ENCODE measurements around the gene SYT1.

Gene SYT1

DNA sequence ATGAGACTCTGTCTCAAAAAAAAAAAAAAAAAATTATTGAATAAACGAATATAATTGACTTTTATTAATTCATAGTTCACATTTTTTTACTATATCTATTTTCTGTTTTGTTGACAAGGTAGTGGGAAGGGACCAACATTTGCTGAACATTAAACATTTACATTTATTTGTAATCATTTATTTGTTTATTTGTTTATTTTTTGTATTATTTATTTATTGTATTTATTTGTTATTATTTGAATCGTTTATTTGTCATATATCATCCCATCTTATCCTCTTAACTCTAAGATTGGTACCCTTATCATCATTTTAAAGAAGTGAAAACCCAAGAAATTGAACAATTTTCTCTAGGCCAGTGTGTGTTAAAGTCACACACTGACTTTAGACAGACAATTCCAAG, 101.5 kb downstream of the SYT1 start:
- no peak overlapping the region for H3K4me3 ChIP-seq (ENCODE audit: low read depth, low read length)
- TF ChIP-seq, protein P1, sequence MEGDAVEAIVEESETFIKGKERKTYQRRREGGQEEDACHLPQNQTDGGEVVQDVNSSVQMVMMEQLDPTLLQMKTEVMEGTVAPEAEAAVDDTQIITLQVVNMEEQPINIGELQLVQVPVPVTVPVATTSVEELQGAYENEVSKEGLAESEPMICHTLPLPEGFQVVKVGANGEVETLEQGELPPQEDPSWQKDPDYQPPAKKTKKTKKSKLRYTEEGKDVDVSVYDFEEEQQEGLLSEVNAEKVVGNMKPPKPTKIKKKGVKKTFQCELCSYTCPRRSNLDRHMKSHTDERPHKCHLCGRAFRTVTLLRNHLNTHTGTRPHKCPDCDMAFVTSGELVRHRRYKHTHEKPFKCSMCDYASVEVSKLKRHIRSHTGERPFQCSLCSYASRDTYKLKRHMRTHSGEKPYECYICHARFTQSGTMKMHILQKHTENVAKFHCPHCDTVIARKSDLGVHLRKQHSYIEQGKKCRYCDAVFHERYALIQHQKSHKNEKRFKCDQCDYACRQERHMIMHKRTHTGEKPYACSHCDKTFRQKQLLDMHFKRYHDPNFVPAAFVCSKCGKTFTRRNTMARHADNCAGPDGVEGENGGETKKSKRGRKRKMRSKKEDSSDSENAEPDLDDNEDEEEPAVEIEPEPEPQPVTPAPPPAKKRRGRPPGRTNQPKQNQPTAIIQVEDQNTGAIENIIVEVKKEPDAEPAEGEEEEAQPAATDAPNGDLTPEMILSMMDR (IDR thresholded peaks at IDR 0.05; ENCODE audit: low read depth, low read length), result no peak

DNA sequence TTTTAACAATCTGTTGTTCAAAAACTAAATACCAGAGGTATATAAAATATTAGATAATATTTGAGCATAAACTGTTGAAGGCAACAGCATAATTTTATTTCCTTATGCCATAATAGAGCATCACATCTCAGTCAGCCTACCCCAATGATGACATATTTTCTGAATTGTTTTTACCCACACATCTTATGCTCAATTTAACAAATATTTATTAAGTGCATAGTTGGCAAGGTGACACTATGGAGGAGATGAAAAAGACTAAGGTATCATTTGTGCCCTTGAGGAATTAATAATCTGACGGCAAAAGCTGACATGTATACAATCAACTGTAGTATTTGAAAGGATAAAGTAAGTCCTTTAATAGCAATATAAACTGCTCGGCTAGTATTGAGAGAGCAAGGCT, 102.4 kb downstream of the SYT1 start:
- H3K4me3 ChIP-seq (ENCODE audit: low read depth, low read length), result no peak overlapping the region
- TF ChIP-seq, protein P1 (IDR thresholded peaks at IDR 0.05; ENCODE audit: low read depth, low read length), result no peak

DNA sequence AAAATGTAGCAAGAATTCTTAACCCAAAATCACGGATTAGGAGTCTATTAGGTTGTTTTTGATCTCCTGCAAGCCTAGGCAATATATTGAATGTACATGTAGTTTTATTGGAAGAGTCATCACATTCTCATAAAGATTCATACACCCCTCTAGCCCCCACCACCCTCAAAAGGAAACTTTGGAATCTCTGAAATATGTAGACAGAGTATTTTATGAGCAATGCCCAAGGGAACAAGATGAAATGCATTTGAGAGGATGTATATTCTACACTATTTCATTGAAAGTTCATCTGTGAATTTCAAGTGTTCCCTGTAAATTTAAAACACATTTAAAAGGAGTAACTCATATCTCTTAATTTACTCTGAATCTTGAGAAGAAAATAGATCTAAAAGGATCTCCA, 103.7 kb downstream of the SYT1 start:
- H3K4me3 ChIP-seq (ENCODE audit: low read depth, low read length), result no peak overlapping the region
- TF ChIP-seq, protein P1 (IDR thresholded peaks at IDR 0.05; ENCODE audit: low read depth, low read length), result no peak

DNA sequence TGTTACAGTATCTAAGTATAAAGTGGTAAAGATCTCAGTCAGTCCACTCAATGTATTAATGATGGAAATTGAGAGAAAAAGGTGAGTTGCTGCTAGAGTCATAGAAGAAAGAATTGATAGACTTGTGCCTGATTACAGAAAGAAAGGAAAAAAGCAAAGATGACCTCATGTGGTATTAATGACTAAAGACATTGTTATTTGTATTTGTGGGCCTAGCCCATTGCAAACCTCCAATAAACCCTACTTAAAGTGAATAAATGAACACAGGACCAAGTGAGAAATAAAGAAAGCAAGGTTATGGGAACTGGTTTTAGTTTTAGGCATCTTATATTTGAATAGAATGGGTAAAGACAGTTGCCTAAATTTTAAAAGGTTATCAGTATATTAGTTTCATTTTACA, 105.5 kb downstream of the SYT1 start:
- TF ChIP-seq, protein P1 (IDR thresholded peaks at IDR 0.05; ENCODE audit: low read depth, low read length), result no peak
- H3K4me3 ChIP-seq (ENCODE audit: low read depth, low read length), result no peak overlapping the region

DNA sequence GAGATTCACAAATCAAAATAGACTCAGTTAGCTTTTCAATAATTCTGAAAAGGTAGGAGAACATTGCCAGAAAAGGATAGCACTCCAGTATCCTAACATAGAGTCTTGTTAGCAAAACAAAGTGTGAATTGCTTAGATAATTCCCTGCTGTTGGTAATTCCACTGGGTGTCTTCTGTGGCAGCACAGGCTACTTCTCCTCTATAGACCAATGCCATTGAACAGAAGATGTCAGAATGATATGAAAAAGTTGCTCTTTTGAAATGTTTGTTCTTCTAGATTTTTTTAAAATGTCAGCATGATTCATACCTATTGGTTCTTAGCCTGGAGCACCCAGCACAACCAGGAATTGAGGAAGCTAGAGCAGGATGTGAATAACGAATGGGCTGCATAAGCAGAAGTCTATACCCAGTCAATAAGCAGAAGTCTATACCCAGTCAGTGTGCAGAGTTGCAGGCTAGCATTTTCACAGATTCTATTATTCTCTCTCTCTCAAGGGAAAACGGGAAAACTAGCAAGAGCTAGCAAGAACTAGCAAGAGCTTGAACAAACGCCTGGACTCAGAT, 112.8 kb downstream of the SYT1 start:
- H3K4me3 ChIP-seq (ENCODE audit: low read depth, low read length), result no peak overlapping the region
- TF ChIP-seq, protein P1 (IDR thresholded peaks at IDR 0.05; ENCODE audit: low read depth, low read length), result no peak

DNA sequence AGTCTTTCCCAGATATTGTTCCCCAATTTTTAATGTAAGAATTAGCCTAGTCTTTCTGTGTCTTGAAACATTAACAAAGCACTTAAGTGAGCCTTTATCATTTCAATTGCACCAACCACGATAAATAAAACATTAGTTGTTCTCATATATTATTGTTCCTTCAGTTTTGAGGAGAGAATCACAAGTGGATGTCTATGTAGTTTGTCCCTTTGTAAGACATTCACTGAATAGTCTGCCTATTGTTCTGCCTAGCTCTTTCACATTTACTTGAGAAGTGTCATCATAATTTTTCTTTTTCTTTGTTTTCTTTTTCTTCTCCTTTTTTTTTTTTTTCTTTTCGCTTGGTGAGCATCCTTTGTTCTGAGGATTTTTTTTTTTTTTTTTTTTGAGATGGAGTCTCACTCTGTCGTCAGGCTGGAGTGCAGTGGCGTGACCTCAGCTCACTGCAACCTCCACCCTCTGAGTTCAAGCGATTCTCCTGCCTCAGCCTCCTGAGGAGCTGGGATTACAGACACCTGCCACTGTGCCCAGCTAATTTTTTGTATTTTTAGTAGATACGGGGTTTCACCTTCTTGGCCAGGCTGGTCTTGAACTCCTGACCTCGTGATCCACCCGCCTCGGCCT, 129.7 kb downstream of the SYT1 start:
- H3K4me3 ChIP-seq (ENCODE audit: low read depth, low read length), result no peak overlapping the region
- TF ChIP-seq, protein P1 (IDR thresholded peaks at IDR 0.05; ENCODE audit: low read depth, low read length), result no peak

DNA sequence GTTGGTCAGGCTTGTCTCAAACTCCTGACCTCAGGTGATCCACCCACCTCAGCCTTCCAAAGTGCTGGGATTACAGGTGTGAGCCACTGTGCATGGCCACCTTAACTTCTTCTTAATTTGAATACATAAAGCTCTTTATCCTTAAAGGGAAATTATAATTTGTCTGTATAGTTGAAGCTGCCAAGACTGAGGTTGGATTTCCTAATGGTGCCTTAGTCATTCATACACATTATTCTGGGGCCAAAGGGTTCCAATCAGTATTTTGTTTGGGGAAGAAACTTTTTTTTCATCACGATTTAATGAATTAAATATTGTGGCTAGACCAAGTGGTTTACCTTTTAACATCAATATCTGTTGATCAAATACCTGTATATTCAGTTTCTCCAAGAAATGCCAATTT, 135.9 kb downstream of the SYT1 start:
- TF ChIP-seq, protein P1 (IDR thresholded peaks at IDR 0.05; ENCODE audit: low read depth, low read length), result no peak
- H3K4me3 ChIP-seq (ENCODE audit: low read depth, low read length), result no peak overlapping the region

Measured in WI38 (cell line).